Fibroblast of villous mesenchyme (primary cell): ENCODE measurements around the gene SCGB1A1. TPM values are rescaled to one million over a fixed set of nuclear protein-coding genes. Genes with fewer than 3 reads are reported as not detected.

ENCODE experiments used
- DNase-seq: peaks from one replicate; pipeline ENCODE4 v3.0.0-alpha.2; 2010; ENCODE audit warnings: low read depth
- H3K4me3 ChIP-seq: 2 replicates; pipeline ENCODE4 v1.5.1; 2011; ENCODE audit warnings: low read depth, mild to moderate bottlenecking, low read length
- CTCF ChIP-seq: IDR thresholded peaks from 2 replicates; pipeline ENCODE4 v1.5.1; 2012; ENCODE audit warnings: low read depth, mild to moderate bottlenecking, low read length; ENCODE audit not compliant: insufficient read depth
- total RNA-seq: library from RNA; depleted of rRNA; stranded (reverse); fragments of >200 nt; gene quantifications from 2 replicates; pipeline ENCODE4 v1.2.3, GENCODE V29; 2012

SCGB1A1 gene
- total RNA-seq, 1 donor, result not detected

GRCh38 chr11:62409831-62410230 is 9.0 kb upstream of the SCGB1A1 start:
- DNase-seq, result no peak
- no peak overlapping the region for H3K4me3 ChIP-seq
- TF ChIP-seq CTCF, result no peak

GRCh38 chr11:62410972-62411371 is 7.9 kb upstream of the SCGB1A1 start:
- no peak overlapping the region for H3K4me3 ChIP-seq
- no peak for TF ChIP-seq CTCF
- no peak for DNase-seq

- DNase-seq, result no peak
- no peak overlapping the region for H3K4me3 ChIP-seq
- no peak for TF ChIP-seq CTCF
These were observed 7.3 kb upstream of the SCGB1A1 start for GRCh38 chr11:62411524-62411923.

GRCh38 chr11:62413060-62413696 is 5.7 kb upstream of the SCGB1A1 start:
- H3K4me3 ChIP-seq, result no peak overlapping the region
- DNase-seq, result no peak
- no peak for TF ChIP-seq CTCF

- no peak for TF ChIP-seq CTCF
- no peak overlapping the region for H3K4me3 ChIP-seq
- no peak for DNase-seq
These were observed 2.2 kb upstream of the SCGB1A1 start for GRCh38 chr11:62416596-62416995.

- DNase-seq, result no peak
- no peak overlapping the region for H3K4me3 ChIP-seq
- TF ChIP-seq CTCF, result no peak
These were observed 697 bp upstream of the SCGB1A1 start for GRCh38 chr11:62418136-62418535.
